ENCODE results near the gene DCDC1. TPM values are rescaled to one million over a fixed set of nuclear protein-coding genes. Genes with fewer than 3 reads are reported as not detected.
A peak's percentile ranks its signal among the peaks of the same experiment; 100 is the strongest.

DCDC1 gene
- total RNA-seq, 4 donors from 2014 or later, result 0.32 TPM; not detected in 3

GRCh38 chr11:30914143-30914762 is 455.3 kb downstream of the DCDC1 start:
- in situ Hi-C loops (cut with MboI; ENCODE audit: low pct_ligation_motif_present in 1 of 4, low pct_unique_long_range_greater_than_20kb in 1 of 4, low sequenced_read_pairs in 3 of 4) (loop anchor here in 3 of 4 donors (10.0 to 25.0 kb wide), 3 partner anchors 549 to 569 kb away; no protein-coding TSS in a partner anchor), intact Hi-C loops (cut with DNase I; ENCODE audit: low total_unique reads) (no loop called here)

GRCh38 chr11:30911247-30911646 is 458.3 kb downstream of the DCDC1 start:
- no peaks in the 10 kb centered on the region for H3K36me3 ChIP-seq
- intact Hi-C loops (cut with DNase I; ENCODE audit: low total_unique reads) (no loop called here), in situ Hi-C loops (cut with MboI; ENCODE audit: low pct_ligation_motif_present in 1 of 4, low pct_unique_long_range_greater_than_20kb in 1 of 4, low sequenced_read_pairs in 3 of 4) (loop anchor here in 3 of 4 donors (10.0 to 25.0 kb wide), 3 partner anchors 546 to 566 kb away; no protein-coding TSS in a partner anchor)
- H3K4me3 ChIP-seq, result no peak overlapping the region
- H3K27me3 ChIP-seq, result no peaks in the 10 kb centered on the region
- TF ChIP-seq POLR2AphosphoS5 (IDR thresholded peaks at IDR 0.05), result no peak
- TF ChIP-seq, protein P1, sequence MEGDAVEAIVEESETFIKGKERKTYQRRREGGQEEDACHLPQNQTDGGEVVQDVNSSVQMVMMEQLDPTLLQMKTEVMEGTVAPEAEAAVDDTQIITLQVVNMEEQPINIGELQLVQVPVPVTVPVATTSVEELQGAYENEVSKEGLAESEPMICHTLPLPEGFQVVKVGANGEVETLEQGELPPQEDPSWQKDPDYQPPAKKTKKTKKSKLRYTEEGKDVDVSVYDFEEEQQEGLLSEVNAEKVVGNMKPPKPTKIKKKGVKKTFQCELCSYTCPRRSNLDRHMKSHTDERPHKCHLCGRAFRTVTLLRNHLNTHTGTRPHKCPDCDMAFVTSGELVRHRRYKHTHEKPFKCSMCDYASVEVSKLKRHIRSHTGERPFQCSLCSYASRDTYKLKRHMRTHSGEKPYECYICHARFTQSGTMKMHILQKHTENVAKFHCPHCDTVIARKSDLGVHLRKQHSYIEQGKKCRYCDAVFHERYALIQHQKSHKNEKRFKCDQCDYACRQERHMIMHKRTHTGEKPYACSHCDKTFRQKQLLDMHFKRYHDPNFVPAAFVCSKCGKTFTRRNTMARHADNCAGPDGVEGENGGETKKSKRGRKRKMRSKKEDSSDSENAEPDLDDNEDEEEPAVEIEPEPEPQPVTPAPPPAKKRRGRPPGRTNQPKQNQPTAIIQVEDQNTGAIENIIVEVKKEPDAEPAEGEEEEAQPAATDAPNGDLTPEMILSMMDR (IDR thresholded peaks at IDR 0.05), result no peak
- TF ChIP-seq EP300 (IDR thresholded peaks at IDR 0.05; ENCODE audit: low read depth), result no peak
- no peak for TF ChIP-seq POLR2A (IDR thresholded peaks at IDR 0.05)
- H3K9me3 ChIP-seq, result no peaks in the 10 kb centered on the region
- no peak overlapping the region for H3K27ac ChIP-seq
- no peak for DNase-seq
- H3K4me1 ChIP-seq, result no peaks in the 10 kb centered on the region

More at GRCh38 chr11:30914143-30914762, 455.3 kb downstream of the DCDC1 start:
- Histone ChIP-seq H3K4me3 (no peak overlapping the region), H3K27me3 (no peaks in the 10 kb centered on the region), H3K4me1 (no peaks in the 10 kb centered on the region), H3K9me3 (no peaks in the 10 kb centered on the region), H3K27ac (no peak overlapping the region), H3K36me3 (no peaks in the 10 kb centered on the region)
- DNase-seq, result peak; percentile 40
- TF ChIP-seq POLR2A (IDR thresholded peaks at IDR 0.05), result no peak
- TF ChIP-seq, protein P1 (IDR thresholded peaks at IDR 0.05), result peak; percentile 19 to 33 (median 26)
- TF ChIP-seq POLR2AphosphoS5 (IDR thresholded peaks at IDR 0.05), result no peak
- no peak for TF ChIP-seq EP300 (IDR thresholded peaks at IDR 0.05; ENCODE audit: low read depth)
- 20 to 60% methylated on average over 1 to 8 of the region's 8 CpGs for WGBS, 2 donors (ENCODE audit: low coverage in 1 of 2)

DNA sequence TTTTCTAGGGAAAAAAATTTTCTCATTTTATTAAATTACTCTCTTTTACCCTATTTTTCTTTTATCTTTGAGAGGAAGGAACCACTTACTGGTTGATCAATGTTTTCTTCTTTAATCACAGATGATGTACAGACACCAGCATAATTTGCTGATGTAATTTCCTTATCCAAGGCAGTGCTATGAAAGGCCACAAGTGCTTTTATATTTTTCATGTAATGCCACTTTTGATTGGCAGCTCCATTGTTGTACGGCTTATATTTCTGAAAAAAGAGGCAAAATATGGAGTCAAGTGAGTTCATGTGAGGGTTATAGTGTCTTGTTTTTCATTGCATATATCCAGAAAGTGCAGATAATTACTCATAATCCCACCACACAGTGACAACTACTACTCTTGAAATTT is 460.7 kb downstream of the DCDC1 start:
- in situ Hi-C loops (cut with MboI; ENCODE audit: low pct_ligation_motif_present in 1 of 4, low pct_unique_long_range_greater_than_20kb in 1 of 4, low sequenced_read_pairs in 3 of 4), result loop anchor here in 1 of 4 donors (25.0 kb wide), 1 partner anchor 547 kb away; no protein-coding TSS in a partner anchor
- 86 to 100% methylated on average over 1 of the region's 1 CpG for WGBS, 2 donors (ENCODE audit: low coverage in 1 of 2)
- intact Hi-C loops (cut with DNase I; ENCODE audit: low total_unique reads), result loop anchor here (5.0 kb wide), 1 partner anchor 48 kb away; no protein-coding TSS in a partner anchor
- Histone ChIP-seq H3K4me3 (no peak overlapping the region), H3K36me3 (no peaks in the 10 kb centered on the region), H3K4me1 (no peaks in the 10 kb centered on the region), H3K27ac (no peak overlapping the region), H3K9me3 (no peaks in the 10 kb centered on the region), H3K27me3 (no peaks in the 10 kb centered on the region)
- DNase-seq, result no peak
- TF ChIP-seq EP300 (IDR thresholded peaks at IDR 0.05; ENCODE audit: low read depth), result no peak

DNA sequence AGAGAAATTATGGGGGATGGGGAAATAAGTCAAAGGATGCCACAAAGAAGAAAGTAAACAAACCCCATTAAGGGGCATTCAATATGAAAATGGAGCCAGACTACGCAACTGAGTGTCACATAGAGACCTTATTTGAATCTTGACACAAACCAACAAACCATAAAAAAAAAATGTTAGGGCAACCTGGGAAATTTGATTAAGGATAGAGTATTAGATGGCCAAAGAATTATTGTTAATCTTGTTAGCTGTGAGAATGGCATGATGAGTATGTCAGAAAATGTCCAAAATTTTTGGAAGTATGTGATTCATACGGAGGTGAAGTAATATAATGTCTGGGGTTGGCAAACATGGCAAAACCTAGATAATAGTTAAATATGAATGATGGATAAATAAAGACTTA is 461.3 kb downstream of the DCDC1 start:
- H3K36me3 ChIP-seq, result no peaks in the 10 kb centered on the region
- H3K4me1 ChIP-seq, result no peaks in the 10 kb centered on the region
- H3K27me3 ChIP-seq, result no peaks in the 10 kb centered on the region
- 79 to 84% methylated on average over 2 of the region's 2 CpGs for WGBS, 2 donors (ENCODE audit: low coverage in 1 of 2)
- H3K9me3 ChIP-seq, result no peaks in the 10 kb centered on the region
- H3K4me3 ChIP-seq, result no peak overlapping the region
- H3K27ac ChIP-seq, result no peak overlapping the region
- intact Hi-C loops (cut with DNase I; ENCODE audit: low total_unique reads) (loop anchor here (5.0 kb wide), 1 partner anchor 49 kb away; no protein-coding TSS in a partner anchor), in situ Hi-C loops (cut with MboI; ENCODE audit: low pct_ligation_motif_present in 1 of 4, low pct_unique_long_range_greater_than_20kb in 1 of 4, low sequenced_read_pairs in 3 of 4) (loop anchor here in 1 of 4 donors (25.0 kb wide), 1 partner anchor 546 kb away; no protein-coding TSS in a partner anchor)
- DNase-seq, result no peak
- TF ChIP-seq, protein P1 (IDR thresholded peaks at IDR 0.05), result no peak
- TF ChIP-seq EP300 (IDR thresholded peaks at IDR 0.05; ENCODE audit: low read depth) (no peak), POLR2A (IDR thresholded peaks at IDR 0.05) (no peak), POLR2AphosphoS5 (IDR thresholded peaks at IDR 0.05) (no peak)
